Vagina (tissue), 2 donors: ENCODE results near the gene BMP5.

Experiments used
- POLR2AphosphoS5 ChIP-seq, 2 donors: sonication (generic); formaldehyde crosslinking; IDR thresholded peaks; one replicate each; pipeline ENCODE4 v1.9.0; 2017; ENCODE audit warnings: antibody characterized with exemption in 2 of 2, mild to moderate bottlenecking in 2 of 2, low read depth in 1 of 2; ENCODE audit not compliant: insufficient read depth in 1 of 2
- TF ChIP-seq, protein P1 (sequence below), 3 experiments: fragments of 450-650 bp in 2 of 3; fragments of 200-600 bp in 1 of 3; sonication (generic) in 1 of 3; IDR thresholded peaks; one replicate each; pipeline ENCODE4 v1.5.1; 2017 to 2019; ENCODE audit warnings: antibody characterized with exemption in 3 of 3, mild to moderate bottlenecking in 2 of 3, moderate library complexity in 2 of 3

DNA sequence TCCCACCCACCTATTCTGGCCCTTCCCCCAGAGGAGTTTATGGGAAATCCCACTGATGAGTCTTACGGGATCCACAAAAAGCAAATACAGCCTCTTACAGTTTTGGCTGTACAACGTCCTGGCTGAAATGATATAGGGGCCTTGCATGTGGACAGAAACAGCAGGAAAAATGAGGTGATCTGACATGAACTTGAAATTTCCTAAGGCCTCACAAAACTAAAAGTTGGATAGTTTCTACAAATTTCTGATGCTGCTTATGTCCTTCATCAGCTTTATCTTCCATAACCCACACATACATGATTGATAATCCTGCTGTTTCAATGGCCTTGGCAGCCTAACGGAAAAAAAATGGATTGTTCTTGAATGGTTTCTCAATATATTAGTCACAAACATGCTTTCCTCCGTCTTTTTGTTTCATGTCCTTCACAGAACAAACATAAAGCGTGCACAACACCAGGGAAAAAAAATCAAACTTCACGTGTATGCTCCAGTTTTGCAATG lies 118.8 kb downstream of the BMP5 start:
- TF ChIP-seq, protein P1, sequence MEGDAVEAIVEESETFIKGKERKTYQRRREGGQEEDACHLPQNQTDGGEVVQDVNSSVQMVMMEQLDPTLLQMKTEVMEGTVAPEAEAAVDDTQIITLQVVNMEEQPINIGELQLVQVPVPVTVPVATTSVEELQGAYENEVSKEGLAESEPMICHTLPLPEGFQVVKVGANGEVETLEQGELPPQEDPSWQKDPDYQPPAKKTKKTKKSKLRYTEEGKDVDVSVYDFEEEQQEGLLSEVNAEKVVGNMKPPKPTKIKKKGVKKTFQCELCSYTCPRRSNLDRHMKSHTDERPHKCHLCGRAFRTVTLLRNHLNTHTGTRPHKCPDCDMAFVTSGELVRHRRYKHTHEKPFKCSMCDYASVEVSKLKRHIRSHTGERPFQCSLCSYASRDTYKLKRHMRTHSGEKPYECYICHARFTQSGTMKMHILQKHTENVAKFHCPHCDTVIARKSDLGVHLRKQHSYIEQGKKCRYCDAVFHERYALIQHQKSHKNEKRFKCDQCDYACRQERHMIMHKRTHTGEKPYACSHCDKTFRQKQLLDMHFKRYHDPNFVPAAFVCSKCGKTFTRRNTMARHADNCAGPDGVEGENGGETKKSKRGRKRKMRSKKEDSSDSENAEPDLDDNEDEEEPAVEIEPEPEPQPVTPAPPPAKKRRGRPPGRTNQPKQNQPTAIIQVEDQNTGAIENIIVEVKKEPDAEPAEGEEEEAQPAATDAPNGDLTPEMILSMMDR (IDR thresholded peaks at IDR 0.05) = no peak
- TF ChIP-seq POLR2AphosphoS5 (IDR thresholded peaks at IDR 0.05; ENCODE audit: insufficient read depth in 1 of 2, low read depth in 1 of 2) = no peak
